Activated CD8-positive, alpha-beta T cell treated with anti-CD3 and anti-CD28 coated beads, Interleukin-2, amount 10 ng/mL, durations not matched to agents 7 days and 5 days (primary cell): ENCODE data around the gene OSER1. TPM values are rescaled to one million over a fixed set of nuclear protein-coding genes. Genes with fewer than 3 reads are reported as not detected.
A peak's percentile ranks its signal among the peaks of the same experiment; 100 is the strongest.

Experiments used
- ATAC-seq: fragments of 150-1000 bp; cut with Tn5 transposase; one replicate; pipeline ENCODE4 v1.10.0; 2021; ENCODE audit warnings: moderate library complexity
- CTCF ChIA-PET: fragments of 350-600 bp; sonication (Branson Sonifier 250); formaldehyde crosslinking; loops from one replicate; lab custom pipeline; 2021; ENCODE audit warnings: antibody characterized with exemption; lab: Charles Lee
- POLR2A ChIA-PET: fragments of 350-600 bp; sonication (Branson Sonifier 250); formaldehyde crosslinking; loops from one replicate; lab custom pipeline; 2021; ENCODE audit warnings: antibody characterized with exemption; lab: Charles Lee
- DNase-seq: peaks from one replicate; pipeline ENCODE4 v3.0.0-alpha.2; 2020
- H3K27ac Mint-ChIP-seq: one replicate; pipeline ENCODE4 v1.8.0; 2021; ENCODE audit warnings: mild to moderate bottlenecking, mixed read lengths
- H3K27me3 Mint-ChIP-seq: one replicate; pipeline ENCODE4 v1.8.0; 2021; ENCODE audit warnings: low read depth, mixed read lengths
- H3K36me3 Mint-ChIP-seq: one replicate; pipeline ENCODE4 v1.8.0; 2021; ENCODE audit warnings: low read depth, mixed read lengths
- H3K4me1 Mint-ChIP-seq: one replicate; pipeline ENCODE4 v1.8.0; 2021; ENCODE audit warnings: low read depth, mixed read lengths
- H3K4me3 Mint-ChIP-seq: one replicate; pipeline ENCODE4 v1.8.0; 2021; ENCODE audit warnings: mild to moderate bottlenecking, mixed read lengths
- H3K9me3 Mint-ChIP-seq: one replicate; pipeline ENCODE4 v1.8.0; 2022; ENCODE audit warnings: mixed read lengths; ENCODE audit not compliant: insufficient read depth
- total RNA-seq, 2 experiments: library from RNA; stranded (reverse); gene quantifications; one replicate each; pipeline ENCODE4 v1.2.3, GENCODE V29; 2021

OSER1 gene
- total RNA-seq, 2 experiments from 2014 or later: 19.1 to 19.9 TPM

DNA sequence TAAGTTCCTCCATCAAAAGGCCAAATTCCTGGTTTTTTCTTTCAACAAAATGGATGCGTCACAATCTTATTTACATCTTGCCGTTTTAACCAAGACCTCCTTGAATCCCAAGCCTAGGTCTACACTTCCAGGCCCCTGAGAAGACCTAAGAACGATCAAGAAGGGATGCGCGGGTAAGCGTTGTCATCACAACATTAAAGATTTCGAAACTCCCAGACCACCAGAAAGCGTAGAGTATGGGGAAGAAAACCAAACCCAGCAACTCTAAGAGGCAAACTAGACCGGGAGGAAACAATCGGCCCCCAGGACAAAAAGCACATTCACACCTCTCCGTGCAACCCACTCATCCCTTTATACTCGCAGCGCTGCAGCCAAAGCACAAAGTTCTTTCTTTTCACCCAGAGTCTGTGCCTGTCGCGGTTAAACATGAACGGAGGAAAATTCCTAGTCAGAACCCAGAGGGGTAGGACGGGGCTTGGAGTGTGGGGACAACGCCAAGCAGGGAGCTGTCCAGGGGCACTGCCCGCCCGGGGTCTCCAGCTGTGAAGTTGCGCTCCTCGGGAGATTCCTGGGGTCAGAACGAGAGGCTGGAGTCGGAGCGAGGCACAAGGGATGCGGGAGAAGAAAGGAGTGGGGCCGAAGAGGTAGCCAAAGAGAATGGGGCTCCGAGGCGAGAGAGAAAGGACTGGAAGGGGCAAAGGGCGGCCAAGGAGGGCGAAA is 725 bp downstream of the OSER1 start:
- H3K36me3 Mint-ChIP-seq: peaks cover 12% of the 10 kb centered on the region
- no peaks in the 10 kb centered on the region for H3K27me3 Mint-ChIP-seq
- no peak for ATAC-seq
- no peaks in the 10 kb centered on the region for H3K9me3 Mint-ChIP-seq
- peak overlapping the region; percentile 90 for H3K4me3 Mint-ChIP-seq
- ChIA-PET POLR2A (interaction anchor here (1.0 to 1.6 kb wide), 3 partner anchors 9 to 210 kb away, joined by 3 to 10 read pairs (median 7); partner anchors contain the start of gene FITM2), CTCF (interaction anchor here (0.9 to 1.3 kb wide), 6 partner anchors 9 to 118 kb away, joined by 3 to 10 read pairs (median 4); partner anchors contain the start of gene FITM2)
- DNase-seq: no peak
- H3K4me1 Mint-ChIP-seq: peaks cover 48% of the 10 kb centered on the region
- peak overlapping the region; percentile 88 for H3K27ac Mint-ChIP-seq

DNA sequence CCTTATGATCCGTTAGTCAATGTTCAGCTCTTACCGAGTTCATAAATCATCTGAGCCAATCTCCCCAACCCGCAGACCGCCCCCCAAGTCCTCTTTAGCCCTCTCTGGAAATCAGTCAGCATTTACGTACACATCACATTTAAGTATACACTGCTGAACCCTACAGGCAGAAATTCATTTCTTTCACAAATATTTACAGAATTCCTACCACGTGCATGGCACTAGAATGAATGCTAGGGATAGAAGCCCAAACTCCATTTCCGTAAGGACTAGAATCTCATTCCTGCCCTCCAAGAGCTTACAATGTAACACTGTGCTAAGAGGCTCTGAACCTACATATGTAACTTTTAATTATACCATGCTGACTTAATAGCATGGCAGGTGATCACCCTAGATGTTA is 1.8 kb downstream of the OSER1 start:
- peaks cover 49% of the 10 kb centered on the region for H3K4me1 Mint-ChIP-seq

DNA sequence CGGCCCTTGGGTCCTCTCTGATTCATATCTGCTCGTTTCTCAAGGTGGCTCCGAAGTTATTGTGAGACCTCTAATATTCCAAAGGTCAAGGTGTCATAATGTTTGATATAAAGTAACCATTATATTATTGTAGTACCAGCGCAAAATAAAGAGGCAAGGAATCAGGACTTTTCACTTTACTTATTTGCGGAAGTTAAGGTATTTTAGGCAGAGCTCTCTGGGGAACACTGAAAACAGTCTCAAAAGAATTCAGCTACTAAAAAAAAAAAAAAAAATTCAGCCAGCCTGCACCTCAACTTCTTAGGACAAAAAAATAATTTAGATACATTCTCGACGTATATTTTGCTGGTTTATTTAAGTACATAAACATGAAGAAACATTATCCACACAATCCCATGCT is 2.4 kb downstream of the OSER1 start:
- Mint-ChIP-seq H3K4me3 (no peak overlapping the region), H3K4me1 (peaks cover 49% of the 10 kb centered on the region), H3K27me3 (no peaks in the 10 kb centered on the region), H3K36me3 (peaks cover 17% of the 10 kb centered on the region), H3K27ac (no peak overlapping the region), H3K9me3 (no peaks in the 10 kb centered on the region)
- CTCF ChIA-PET: interaction anchor here (0.6 to 2.1 kb wide), 3 partner anchors 9 to 103 kb away, joined by 3 to 8 read pairs (median 8); partner anchors contain the start of gene FITM2
- DNase-seq (no peak), ATAC-seq (no peak)
- POLR2A ChIA-PET: interaction anchor here (0.6 to 0.7 kb wide), 2 partner anchors 9 to 390 kb away, joined by 3 to 4 read pairs; no protein-coding TSS in a partner anchor

More for the DNA sequence above, 1.8 kb downstream of the OSER1 start:
- ChIA-PET POLR2A (interaction anchor here (0.6 to 0.7 kb wide), 2 partner anchors 9 to 390 kb away, joined by 3 to 4 read pairs; no protein-coding TSS in a partner anchor), CTCF (interaction anchor here (1.1 to 2.1 kb wide), 4 partner anchors 9 to 119 kb away, joined by 3 to 8 read pairs (median 6); no protein-coding TSS in a partner anchor)
- H3K36me3 Mint-ChIP-seq: peaks cover 16% of the 10 kb centered on the region
- DNase-seq: no peak
- no peak for ATAC-seq
- H3K4me3 Mint-ChIP-seq: peak overlapping the region; percentile 90
- no peaks in the 10 kb centered on the region for H3K27me3 Mint-ChIP-seq
- peak overlapping the region; percentile 27 for H3K27ac Mint-ChIP-seq
- H3K9me3 Mint-ChIP-seq: no peaks in the 10 kb centered on the region

DNA sequence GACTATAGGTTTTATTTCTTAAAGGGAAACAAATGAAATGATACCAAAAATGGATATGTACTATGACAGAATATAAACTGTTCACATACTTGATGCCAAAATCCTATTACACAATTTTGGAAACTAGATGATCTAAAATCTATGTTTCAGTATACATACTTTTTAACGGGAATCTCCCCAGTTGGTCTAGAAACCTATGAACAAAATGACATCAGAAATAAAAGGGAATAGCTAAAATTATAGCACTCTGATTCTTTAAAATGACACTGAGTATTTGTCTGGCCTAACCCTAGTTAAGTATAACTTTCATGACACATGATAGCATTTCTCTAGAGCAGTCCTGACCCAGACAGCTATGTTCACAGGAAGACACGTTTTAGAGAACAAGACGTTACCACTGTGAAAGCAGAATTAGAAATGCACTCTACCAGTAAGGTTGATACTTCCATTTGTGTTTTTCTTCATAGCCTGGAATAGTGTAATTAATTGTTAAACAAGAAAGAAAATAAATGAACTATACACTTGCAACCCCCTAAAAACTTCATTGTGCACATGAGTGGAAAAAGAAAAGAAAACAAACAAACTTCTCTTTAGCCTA is 3.3 kb downstream of the OSER1 start:
- no peak for DNase-seq
- peaks cover 25% of the 10 kb centered on the region for H3K36me3 Mint-ChIP-seq
- no peak overlapping the region for H3K4me3 Mint-ChIP-seq
- ChIA-PET CTCF (interaction anchor here (1.1 to 2.1 kb wide), 2 partner anchors 10 to 11 kb away, joined by 3 to 8 read pairs; no protein-coding TSS in a partner anchor), POLR2A (no interaction called here)
- no peak for ATAC-seq
- no peak overlapping the region for H3K27ac Mint-ChIP-seq
- H3K9me3 Mint-ChIP-seq: no peaks in the 10 kb centered on the region
- peaks cover 48% of the 10 kb centered on the region for H3K4me1 Mint-ChIP-seq
- H3K27me3 Mint-ChIP-seq: no peaks in the 10 kb centered on the region

DNA sequence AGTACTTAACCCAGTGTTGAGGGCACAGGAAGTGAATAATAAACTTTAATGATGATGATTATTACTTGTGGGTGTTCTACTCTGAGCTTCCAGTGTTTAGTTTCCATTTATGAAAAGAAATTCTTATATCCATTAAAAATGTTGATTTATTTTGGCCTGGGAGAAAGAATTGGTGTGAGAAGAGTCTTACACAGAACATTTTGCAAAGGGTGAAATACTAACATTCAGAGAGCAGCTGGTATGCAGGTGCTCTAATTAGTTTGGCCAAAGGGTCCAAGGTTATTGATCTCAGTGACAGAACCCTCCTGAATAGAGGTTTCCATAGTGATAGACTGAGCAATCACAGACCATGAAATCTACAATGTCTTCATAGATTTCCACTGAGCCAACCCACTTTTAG is 4.4 kb downstream of the OSER1 start:
- H3K27ac Mint-ChIP-seq: no peak overlapping the region
- peaks cover 33% of the 10 kb centered on the region for H3K36me3 Mint-ChIP-seq
- no peak overlapping the region for H3K4me3 Mint-ChIP-seq
- POLR2A ChIA-PET: no interaction called here
- CTCF ChIA-PET: interaction anchor here (1.0 kb wide), 1 partner anchor 10 kb away, joined by 5 read pairs; no protein-coding TSS in a partner anchor
- no peak for ATAC-seq
- no peak for DNase-seq
- no peaks in the 10 kb centered on the region for H3K27me3 Mint-ChIP-seq
- peaks cover 37% of the 10 kb centered on the region for H3K4me1 Mint-ChIP-seq
- H3K9me3 Mint-ChIP-seq: no peaks in the 10 kb centered on the region

DNA sequence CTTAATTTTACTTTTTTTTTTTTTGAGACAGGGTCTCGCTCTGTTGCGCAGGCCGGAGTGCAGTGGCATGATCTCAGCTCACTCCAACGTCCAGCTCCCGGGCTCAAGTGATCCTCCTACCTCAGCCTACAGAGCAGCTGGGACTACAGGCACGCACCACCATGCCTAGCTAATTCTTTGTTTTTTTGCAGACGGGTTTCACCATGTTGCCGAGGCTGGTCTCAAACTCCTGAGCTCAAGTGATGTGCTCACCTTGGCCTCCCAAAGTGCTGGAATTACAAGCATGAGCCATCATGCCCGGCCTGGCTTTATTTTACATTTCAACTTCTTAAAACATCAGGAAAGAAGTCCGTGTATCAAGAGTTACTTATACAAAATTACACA is 5.7 kb downstream of the OSER1 start:
- ChIA-PET POLR2A (no interaction called here), CTCF (no interaction called here)
- Mint-ChIP-seq H3K9me3 (no peaks in the 10 kb centered on the region), H3K27ac (no peak overlapping the region), H3K36me3 (peaks cover 45% of the 10 kb centered on the region), H3K4me3 (no peak overlapping the region), H3K4me1 (peaks cover 46% of the 10 kb centered on the region), H3K27me3 (no peaks in the 10 kb centered on the region)
- ATAC-seq (no peak), DNase-seq (no peak)

DNA sequence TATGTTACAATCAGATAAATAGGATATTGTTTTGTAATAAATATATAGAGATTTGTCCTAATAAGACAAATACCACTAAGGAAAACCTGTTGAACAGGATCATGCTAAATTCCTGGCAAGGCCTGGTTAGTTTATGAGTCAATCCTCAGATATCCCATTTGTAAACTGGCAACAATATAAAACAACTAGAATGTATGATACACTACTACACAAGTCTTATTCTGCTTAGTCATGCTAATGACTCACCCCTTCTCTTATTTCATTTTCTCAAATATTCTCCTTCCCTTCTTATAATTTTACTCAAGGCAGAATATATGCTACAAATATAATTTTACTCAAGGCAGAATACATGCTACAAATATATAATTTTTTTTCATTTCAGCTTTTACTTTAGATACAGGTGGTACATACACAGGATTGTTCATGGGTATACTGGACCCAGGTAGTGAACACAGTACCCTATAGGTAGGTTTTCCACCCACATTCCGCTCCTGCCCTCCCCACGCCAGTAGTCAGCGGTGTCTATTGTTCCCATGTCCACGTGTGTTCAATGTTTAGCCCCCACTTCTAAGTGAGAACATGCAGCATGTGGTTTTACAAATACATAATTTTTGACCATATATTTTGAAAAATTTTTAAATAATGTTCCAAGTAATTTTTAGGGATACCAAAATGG is 6.3 kb downstream of the OSER1 start:
- peaks cover 50% of the 10 kb centered on the region for H3K36me3 Mint-ChIP-seq
- CTCF ChIA-PET: no interaction called here
- POLR2A ChIA-PET: no interaction called here
- H3K27ac Mint-ChIP-seq: no peak overlapping the region
- H3K27me3 Mint-ChIP-seq: no peaks in the 10 kb centered on the region
- ATAC-seq: no peak
- no peak overlapping the region for H3K4me3 Mint-ChIP-seq
- DNase-seq: no peak
- H3K9me3 Mint-ChIP-seq: no peaks in the 10 kb centered on the region
- H3K4me1 Mint-ChIP-seq: peaks cover 46% of the 10 kb centered on the region

DNA sequence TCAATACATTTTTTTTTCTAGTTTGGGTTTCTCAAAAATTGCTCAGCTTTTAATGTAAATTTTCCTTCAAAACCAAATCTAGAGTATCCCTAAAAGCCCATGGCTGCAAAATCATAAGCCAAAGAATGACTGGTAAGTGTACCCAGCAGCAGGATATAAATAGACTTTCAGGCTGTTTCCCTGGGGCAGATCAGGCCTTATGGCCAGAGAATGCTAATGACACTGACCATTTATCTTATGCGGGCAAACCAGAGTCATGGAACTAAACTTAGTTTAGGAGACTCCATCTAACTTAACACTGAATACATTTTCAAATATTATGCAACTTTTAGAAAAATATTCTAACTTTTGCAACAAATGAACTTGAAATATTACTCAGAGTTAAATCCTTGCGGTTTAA is 7.4 kb downstream of the OSER1 start:
- H3K4me3 Mint-ChIP-seq: no peak overlapping the region
- H3K36me3 Mint-ChIP-seq: peaks cover 56% of the 10 kb centered on the region
- H3K4me1 Mint-ChIP-seq: peaks cover 43% of the 10 kb centered on the region
- ATAC-seq (no peak), DNase-seq (no peak)
- H3K27me3 Mint-ChIP-seq: no peaks in the 10 kb centered on the region
- no peak overlapping the region for H3K27ac Mint-ChIP-seq
- CTCF ChIA-PET: interaction anchor here (0.7 to 1.9 kb wide), 3 partner anchors 13 to 86 kb away, joined by 3 to 11 read pairs (median 5); no protein-coding TSS in a partner anchor
- H3K9me3 Mint-ChIP-seq: no peaks in the 10 kb centered on the region
- POLR2A ChIA-PET: no interaction called here

DNA sequence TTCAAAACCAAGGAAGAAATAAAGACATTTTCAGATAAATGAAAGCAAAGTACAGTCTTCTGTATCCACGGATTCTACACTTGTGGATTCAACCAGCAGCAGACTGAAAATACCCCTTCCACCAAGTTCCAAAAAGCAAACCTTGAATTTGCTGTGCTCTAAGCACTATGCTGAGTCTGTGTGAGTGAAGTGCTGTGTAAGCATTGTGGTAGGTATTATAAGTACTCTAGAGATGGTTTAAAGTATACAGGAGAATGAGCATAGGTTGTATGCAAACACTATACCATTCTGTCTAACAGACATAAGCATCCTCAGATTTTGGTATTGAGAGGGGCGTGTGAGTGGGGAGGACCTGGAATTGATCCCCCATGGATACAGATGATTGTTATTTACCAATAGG is 9.6 kb downstream of the OSER1 start:
- H3K9me3 Mint-ChIP-seq: no peaks in the 10 kb centered on the region
- H3K27me3 Mint-ChIP-seq: no peaks in the 10 kb centered on the region
- H3K4me1 Mint-ChIP-seq: peaks cover 39% of the 10 kb centered on the region
- POLR2A ChIA-PET: no interaction called here
- DNase-seq: no peak
- CTCF ChIA-PET: no interaction called here
- no peak overlapping the region for H3K4me3 Mint-ChIP-seq
- no peak for ATAC-seq
- H3K36me3 Mint-ChIP-seq: peaks cover 70% of the 10 kb centered on the region
- no peak overlapping the region for H3K27ac Mint-ChIP-seq

DNA sequence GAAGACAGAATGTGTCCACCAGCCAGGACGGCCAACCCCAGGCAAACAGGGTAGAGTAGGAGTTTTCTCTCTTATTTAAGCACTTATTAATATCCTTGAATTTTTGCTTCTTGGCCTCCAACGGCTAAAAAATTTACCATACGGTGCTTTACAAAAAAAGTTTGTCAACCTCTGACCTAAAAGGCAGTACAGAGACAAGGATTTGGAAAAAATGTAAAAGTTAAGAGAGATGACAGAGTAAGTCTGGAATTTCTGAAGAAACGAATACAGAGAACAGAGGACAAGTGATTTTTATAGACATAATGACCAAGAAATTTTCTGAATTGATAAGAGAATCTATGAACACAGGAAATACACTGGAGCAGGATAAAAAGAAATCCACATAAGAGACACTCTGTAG is 10.2 kb downstream of the OSER1 start:
- DNase-seq (no peak), ATAC-seq (no peak)
- CTCF ChIA-PET: interaction anchor here (2.9 kb wide), 1 partner anchor 11 kb away, joined by 11 read pairs; no protein-coding TSS in a partner anchor
- peaks cover 44% of the 10 kb centered on the region for H3K4me1 Mint-ChIP-seq
- no peaks in the 10 kb centered on the region for H3K9me3 Mint-ChIP-seq
- no peaks in the 10 kb centered on the region for H3K27me3 Mint-ChIP-seq
- H3K4me3 Mint-ChIP-seq: no peak overlapping the region
- POLR2A ChIA-PET: no interaction called here
- peaks cover 71% of the 10 kb centered on the region for H3K36me3 Mint-ChIP-seq
- H3K27ac Mint-ChIP-seq: peak overlapping the region; percentile 36

DNA sequence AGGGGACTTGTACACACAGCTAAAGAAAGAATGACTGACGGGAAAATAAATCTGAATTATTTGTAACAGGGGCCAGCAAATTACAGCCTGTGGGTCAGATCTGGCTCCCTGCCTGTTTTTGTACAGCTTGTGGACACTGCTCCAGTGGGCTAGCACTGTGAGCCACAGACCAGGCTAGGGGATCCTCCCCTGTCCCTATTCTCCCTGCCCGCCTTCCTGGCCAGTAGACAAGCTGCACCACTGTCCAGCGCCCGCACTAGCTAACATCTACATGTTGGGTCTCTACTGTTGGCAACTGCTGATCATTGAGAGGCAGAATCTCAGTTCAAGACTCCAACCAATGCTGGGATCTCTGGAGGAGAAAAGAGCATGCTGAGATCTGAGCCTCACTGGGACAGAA is 10.7 kb downstream of the OSER1 start:
- peaks cover 69% of the 10 kb centered on the region for H3K36me3 Mint-ChIP-seq
- H3K27me3 Mint-ChIP-seq: no peaks in the 10 kb centered on the region
- peaks cover 46% of the 10 kb centered on the region for H3K4me1 Mint-ChIP-seq
- peak overlapping the region; percentile 89 for H3K27ac Mint-ChIP-seq
- ATAC-seq (no peak), DNase-seq (no peak)
- H3K9me3 Mint-ChIP-seq: no peaks in the 10 kb centered on the region
- POLR2A ChIA-PET: interaction anchor here (0.6 to 0.8 kb wide), 2 partner anchors 9 to 1185 kb away, joined by 3 to 4 read pairs; no protein-coding TSS in a partner anchor
- H3K4me3 Mint-ChIP-seq: no peak overlapping the region
- CTCF ChIA-PET: interaction anchor here (2.9 kb wide), 1 partner anchor 10 kb away, joined by 11 read pairs; no protein-coding TSS in a partner anchor
